Transverse colon (tissue), 4 donors: ENCODE data around the gene TFAP2A. TPM values are rescaled to one million over a fixed set of nuclear protein-coding genes. Genes with fewer than 3 reads are reported as not detected.

Source experiments
- DNase-seq: peaks from one replicate; pipeline ENCODE4 v3.0.0-alpha.2; 2019
- H3K27ac ChIP-seq, 4 donors: fragments of 200-600 bp; sonication (generic); 2 replicates each; pipeline ENCODE4 v1.5.1; 2016 to 2018; ENCODE audit warnings: inconsistent platforms in 4 of 4
- H3K27me3 ChIP-seq: fragments of 200-600 bp; sonication (generic); 2 replicates; pipeline ENCODE4 v1.5.1; 2017; ENCODE audit warnings: inconsistent platforms
- H3K36me3 ChIP-seq, 4 donors: fragments of 200-600 bp; sonication (generic); 2 replicates each; pipeline ENCODE4 v1.5.1; 2017 to 2019; ENCODE audit warnings: inconsistent platforms in 4 of 4
- H3K4me1 ChIP-seq, 4 donors: fragments of 200-600 bp; sonication (generic); 2 replicates each; pipeline ENCODE4 v1.5.1; 2017 to 2020; ENCODE audit warnings: inconsistent platforms in 4 of 4
- H3K4me3 ChIP-seq, 4 donors: fragments of 200-600 bp; sonication (generic); 1 replicate in 1 of 4; 2 replicates in 3 of 4; pipeline versions ENCODE4 v1.5.1 to v1.6.1; 2017 to 2019; ENCODE audit warnings: inconsistent platforms in 4 of 4
- H3K9me3 ChIP-seq, 2 donors: fragments of 200-600 bp; sonication (generic); 2 replicates each; pipeline ENCODE4 v1.5.1; 2017 to 2019; ENCODE audit warnings: inconsistent platforms in 2 of 2
- CTCF ChIP-seq, 5 experiments: fragments of 200-600 bp in 3 of 5; fragments of 450-650 bp in 2 of 5; sonication (generic) in 3 of 5; IDR thresholded peaks; 1 replicate in 2 of 5; 2 replicates in 3 of 5; pipeline ENCODE4 v1.5.1; 2016 to 2017; ENCODE audit warnings: antibody characterized with exemption in 5 of 5, inconsistent platforms in 3 of 5, mild to moderate bottlenecking in 2 of 5, moderate library complexity in 1 of 5
- EP300 ChIP-seq: sonication (generic); formaldehyde crosslinking; IDR thresholded peaks from one replicate; pipeline ENCODE4 v1.6.1; 2017; ENCODE audit warnings: antibody characterized with exemption, low read depth
- POLR2A ChIP-seq: fragments of 450-650 bp; IDR thresholded peaks from one replicate; pipeline ENCODE4 v1.6.1; 2016; ENCODE audit warnings: antibody characterized with exemption, mild to moderate bottlenecking, moderate library complexity
- POLR2AphosphoS5 ChIP-seq, 3 donors: sonication (generic); formaldehyde crosslinking; IDR thresholded peaks; one replicate each; pipeline ENCODE4 v1.6.1; 2016; ENCODE audit warnings: antibody characterized with exemption in 3 of 3
- WGBS, 2 donors: methylation state at CpG; one replicate each; pipeline ENCODE4 v1.1.5; 2018; ENCODE audit warnings: low coverage in 1 of 2; 5-methylcytosine and 5-hydroxymethylcytosine counted together
- in situ Hi-C, 4 donors: fragments of 200-750 bp; cut with MboI; loops; one replicate each; pipeline versions ENCODE4 v1.15.0 to v1.15.1; 2017; ENCODE audit warnings: low sequenced_read_pairs in 3 of 4, low pct_ligation_motif_present in 1 of 4, low pct_unique_long_range_greater_than_20kb in 1 of 4
- intact Hi-C: fragments of 100-400 bp; cut with DNase I; formaldehyde crosslinking; loops from one replicate; pipeline ENCODE4 v1.15.1; 2023; ENCODE audit warnings: low total_unique reads
- total RNA-seq, 4 donors: library from RNA; depleted of rRNA; stranded (reverse); fragments of >200 nt; gene quantifications; one replicate each; pipeline ENCODE4 v1.1.0, GENCODE V29; 2016

Gene TFAP2A
- total RNA-seq, 4 donors from 2014 or later = not detected

- H3K4me3 ChIP-seq = no peak overlapping the region
- 29 to 51% methylated on average over 6 to 7 of the region's 7 CpGs for WGBS, 2 donors
- in situ Hi-C loops = loop anchor here in 1 of 4 donors (25.0 kb wide), 1 partner anchor 370 kb away; no protein-coding TSS in a partner anchor
- peaks cover 89% of the 10 kb centered on the region for H3K27me3 ChIP-seq
- no peaks in the 10 kb centered on the region for H3K36me3 ChIP-seq
- H3K9me3 ChIP-seq = no peaks in the 10 kb centered on the region
- peaks cover 14 to 27% (median 20%) of the 10 kb centered on the region in 4 donors for H3K4me1 ChIP-seq
- no peak for TF ChIP-seq POLR2A
- TF ChIP-seq CTCF (IDR thresholded peaks at IDR 0.05) = no peak
- no peak for TF ChIP-seq EP300
- TF ChIP-seq POLR2AphosphoS5 (IDR thresholded peaks at IDR 0.05) = no peak
- intact Hi-C loops = no loop called here
- no peak for DNase-seq
- H3K27ac ChIP-seq = no peak overlapping the region
These were observed 7.7 kb downstream of the TFAP2A start for GRCh38 chr6:10407018-10407673.

- in situ Hi-C loops = loop anchor here in 1 of 4 donors (25.0 kb wide), 1 partner anchor 369 kb away; no protein-coding TSS in a partner anchor
- no peak overlapping the region for H3K4me3 ChIP-seq
These were observed 8.3 kb downstream of the TFAP2A start for GRCh38 chr6:10406556-10406955.

GRCh38 chr6:10405513-10405900, 9.4 kb downstream of the TFAP2A start:
- TF ChIP-seq EP300 (no peak), CTCF (IDR thresholded peaks at IDR 0.05) (no peak)
- Histone ChIP-seq H3K9me3 (no peaks in the 10 kb centered on the region), H3K36me3 (no peaks in the 10 kb centered on the region), H3K27ac (no peak overlapping the region), H3K4me1 (peaks cover 8 to 15% (median 11%) of the 10 kb centered on the region in 4 donors), H3K4me3 (no peak overlapping the region), H3K27me3 (peaks cover 89% of the 10 kb centered on the region)
- DNase-seq = no peak
- in situ Hi-C loops = loop anchor here in 1 of 4 donors (25.0 kb wide), 1 partner anchor 368 kb away; no protein-coding TSS in a partner anchor
- intact Hi-C loops = no loop called here
- WGBS, 2 donors = 26 to 38% methylated on average over 3 of the region's 3 CpGs

More at GRCh38 chr6:10406556-10406955, 8.3 kb downstream of the TFAP2A start:
- Histone ChIP-seq H3K9me3 (no peaks in the 10 kb centered on the region), H3K4me1 (peaks cover 14 to 24% (median 17%) of the 10 kb centered on the region in 4 donors), H3K36me3 (no peaks in the 10 kb centered on the region), H3K27ac (no peak overlapping the region), H3K27me3 (peaks cover 89% of the 10 kb centered on the region)
- WGBS, 2 donors = 31 to 33% methylated on average over 1 of the region's 1 CpG
- no peak for TF ChIP-seq POLR2A
- no peak for TF ChIP-seq EP300
- no peak for TF ChIP-seq POLR2AphosphoS5 (IDR thresholded peaks at IDR 0.05)
- TF ChIP-seq CTCF (IDR thresholded peaks at IDR 0.05) = no peak
- DNase-seq = no peak
- intact Hi-C loops = no loop called here

GRCh38 chr6:10404799-10405512, 9.9 kb downstream of the TFAP2A start:
- in situ Hi-C loops (loop anchor here in 1 of 4 donors (25.0 kb wide), 1 partner anchor 368 kb away; no protein-coding TSS in a partner anchor), intact Hi-C loops (no loop called here)
- Histone ChIP-seq H3K27ac (peak overlapping the region; percentile 44 to 71 (median 51)), H3K4me1 (peaks cover 8 to 15% (median 11%) of the 10 kb centered on the region in 4 donors), H3K27me3 (peaks cover 89% of the 10 kb centered on the region), H3K36me3 (no peaks in the 10 kb centered on the region), H3K4me3 (peak overlapping the region in 3 of 4 donors; percentile 40 to 61 (median 42)), H3K9me3 (no peaks in the 10 kb centered on the region)
- 46 to 65% methylated on average over 2 to 31 of the region's 31 CpGs for WGBS, 2 donors
- TF ChIP-seq EP300 (no peak), POLR2A (no peak), CTCF (IDR thresholded peaks at IDR 0.05) (no peak), POLR2AphosphoS5 (IDR thresholded peaks at IDR 0.05) (no peak)
- DNase-seq = no peak
